ENCODE results near the gene SMAD7. TPM values are rescaled to one million over a fixed set of nuclear protein-coding genes. Genes with fewer than 3 reads are reported as not detected.

Gene SMAD7
- total RNA-seq, 1 donor from 2014 or later, result 61.2 TPM

DNA sequence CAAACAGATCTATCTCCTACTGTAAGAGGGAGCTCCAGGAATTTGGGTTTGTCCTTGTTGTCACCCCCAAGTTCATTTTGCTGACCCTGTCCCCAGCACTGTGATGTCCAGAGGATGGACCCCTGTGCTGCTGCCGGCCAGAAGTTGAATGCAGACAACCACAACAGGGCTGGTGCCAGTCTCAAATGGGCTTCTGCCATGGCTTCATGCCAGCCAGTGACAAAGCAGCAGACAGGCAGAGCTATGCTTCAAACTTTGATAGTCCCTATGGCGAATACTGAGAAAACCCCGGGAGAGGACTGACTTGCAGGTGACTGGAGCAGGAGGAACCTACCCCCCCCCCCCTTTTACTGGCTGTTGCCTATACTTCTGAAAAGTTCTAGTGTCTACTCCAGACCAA is 3.2 kb downstream of the SMAD7 start:
- DNase-seq (ENCODE audit: low spot score), result no peak
- TF ChIP-seq, protein P1, sequence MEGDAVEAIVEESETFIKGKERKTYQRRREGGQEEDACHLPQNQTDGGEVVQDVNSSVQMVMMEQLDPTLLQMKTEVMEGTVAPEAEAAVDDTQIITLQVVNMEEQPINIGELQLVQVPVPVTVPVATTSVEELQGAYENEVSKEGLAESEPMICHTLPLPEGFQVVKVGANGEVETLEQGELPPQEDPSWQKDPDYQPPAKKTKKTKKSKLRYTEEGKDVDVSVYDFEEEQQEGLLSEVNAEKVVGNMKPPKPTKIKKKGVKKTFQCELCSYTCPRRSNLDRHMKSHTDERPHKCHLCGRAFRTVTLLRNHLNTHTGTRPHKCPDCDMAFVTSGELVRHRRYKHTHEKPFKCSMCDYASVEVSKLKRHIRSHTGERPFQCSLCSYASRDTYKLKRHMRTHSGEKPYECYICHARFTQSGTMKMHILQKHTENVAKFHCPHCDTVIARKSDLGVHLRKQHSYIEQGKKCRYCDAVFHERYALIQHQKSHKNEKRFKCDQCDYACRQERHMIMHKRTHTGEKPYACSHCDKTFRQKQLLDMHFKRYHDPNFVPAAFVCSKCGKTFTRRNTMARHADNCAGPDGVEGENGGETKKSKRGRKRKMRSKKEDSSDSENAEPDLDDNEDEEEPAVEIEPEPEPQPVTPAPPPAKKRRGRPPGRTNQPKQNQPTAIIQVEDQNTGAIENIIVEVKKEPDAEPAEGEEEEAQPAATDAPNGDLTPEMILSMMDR (IDR thresholded peaks at IDR 0.05), result no peak
- Mint-ChIP-seq H3K36me3 (ENCODE audit: low read depth) (peaks cover 50% of the 10 kb centered on the region), H3K9me3 (ENCODE audit: low read depth) (no peaks in the 10 kb centered on the region), H3K4me3 (ENCODE audit: unreplicated experiment) (peak overlapping the region; percentile 88), H3K4me1 (ENCODE audit: low read depth) (peaks cover 54% of the 10 kb centered on the region), H3K27ac (ENCODE audit: unreplicated experiment) (peak overlapping the region; percentile 92), H3K27me3 (ENCODE audit: low read depth) (no peaks in the 10 kb centered on the region)

DNA sequence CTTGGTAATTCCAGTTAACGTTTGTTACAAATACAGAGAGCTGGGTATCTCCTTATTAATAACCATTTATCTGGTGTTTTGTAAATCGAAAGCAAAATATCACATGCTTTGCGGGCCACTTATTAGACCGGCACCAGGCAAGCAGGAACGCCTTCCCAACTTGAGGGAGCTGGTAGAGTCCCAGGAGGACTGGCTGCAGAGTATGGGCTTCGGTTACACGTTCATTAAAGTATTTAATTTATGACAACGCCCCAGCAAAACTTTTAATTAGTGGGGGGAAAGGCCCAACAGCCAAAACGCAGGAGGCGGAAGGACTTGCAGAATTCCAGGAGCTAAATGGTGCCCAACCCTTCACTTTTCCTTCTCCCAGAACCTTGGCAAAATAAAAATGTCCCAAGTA is 3.7 kb downstream of the SMAD7 start:
- no peak for DNase-seq (ENCODE audit: low spot score)
- peak overlapping the region; percentile 92 for H3K27ac Mint-ChIP-seq (ENCODE audit: unreplicated experiment)
- TF ChIP-seq, protein P1 (IDR thresholded peaks at IDR 0.05), result no peak
- peaks cover 59% of the 10 kb centered on the region for H3K4me1 Mint-ChIP-seq (ENCODE audit: low read depth)
- peak overlapping the region; percentile 88 for H3K4me3 Mint-ChIP-seq (ENCODE audit: unreplicated experiment)
- no peaks in the 10 kb centered on the region for H3K9me3 Mint-ChIP-seq (ENCODE audit: low read depth)
- H3K36me3 Mint-ChIP-seq (ENCODE audit: low read depth), result peaks cover 53% of the 10 kb centered on the region
- H3K27me3 Mint-ChIP-seq (ENCODE audit: low read depth), result no peaks in the 10 kb centered on the region

DNA sequence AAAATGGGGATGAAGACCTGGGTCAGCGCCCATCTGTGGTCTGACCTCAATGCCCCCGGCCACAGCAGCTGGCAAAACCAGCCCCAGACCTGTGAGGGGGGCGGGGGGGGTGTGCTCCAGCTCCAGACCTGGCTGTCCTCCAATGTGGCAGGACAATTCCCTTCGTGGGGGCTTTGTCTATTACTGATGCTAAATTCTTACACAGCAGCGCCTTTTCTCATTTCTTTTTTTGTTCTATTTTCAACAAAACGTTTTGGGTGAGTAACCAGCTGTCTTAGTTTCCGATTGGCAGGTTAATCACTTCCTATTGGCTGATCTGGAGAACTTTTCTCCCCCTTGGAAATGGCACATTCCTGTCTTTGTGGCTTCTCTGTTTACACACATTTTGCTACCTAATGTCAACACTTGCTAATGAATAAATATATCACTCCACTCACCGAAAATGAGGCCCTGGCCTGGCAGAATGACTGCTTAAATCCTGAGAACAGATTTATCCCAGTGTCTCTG is 4.4 kb downstream of the SMAD7 start:
- Mint-ChIP-seq H3K4me1 (ENCODE audit: low read depth) (peaks cover 66% of the 10 kb centered on the region), H3K9me3 (ENCODE audit: low read depth) (no peaks in the 10 kb centered on the region), H3K27me3 (ENCODE audit: low read depth) (no peaks in the 10 kb centered on the region), H3K36me3 (ENCODE audit: low read depth) (peaks cover 58% of the 10 kb centered on the region), H3K27ac (ENCODE audit: unreplicated experiment) (peak overlapping the region; percentile 92), H3K4me3 (ENCODE audit: unreplicated experiment) (peak overlapping the region; percentile 88)
- DNase-seq (ENCODE audit: low spot score), result no peak
- TF ChIP-seq, protein P1 (IDR thresholded peaks at IDR 0.05), result no peak

DNA sequence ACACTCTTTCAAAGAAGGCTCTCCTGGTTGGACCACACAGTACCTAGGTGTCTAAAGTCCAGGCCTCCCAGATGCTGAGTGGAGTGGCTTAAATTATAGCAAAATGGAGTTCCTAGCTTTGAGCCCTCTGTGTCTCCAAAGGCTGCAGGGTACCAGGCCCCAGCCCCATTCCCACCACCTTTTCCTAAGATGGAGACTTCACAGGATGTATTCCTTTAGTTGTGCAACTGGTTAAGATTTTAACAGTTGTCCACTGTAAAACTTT is 4.9 kb downstream of the SMAD7 start:
- no peaks in the 10 kb centered on the region for H3K9me3 Mint-ChIP-seq (ENCODE audit: low read depth)
- no peaks in the 10 kb centered on the region for H3K27me3 Mint-ChIP-seq (ENCODE audit: low read depth)
- H3K27ac Mint-ChIP-seq (ENCODE audit: unreplicated experiment), result peak overlapping the region; percentile 92
- TF ChIP-seq, protein P1 (IDR thresholded peaks at IDR 0.05), result no peak
- DNase-seq (ENCODE audit: low spot score), result no peak
- peaks cover 71% of the 10 kb centered on the region for H3K4me1 Mint-ChIP-seq (ENCODE audit: low read depth)
- peak overlapping the region; percentile 88 for H3K4me3 Mint-ChIP-seq (ENCODE audit: unreplicated experiment)
- peaks cover 60% of the 10 kb centered on the region for H3K36me3 Mint-ChIP-seq (ENCODE audit: low read depth)

DNA sequence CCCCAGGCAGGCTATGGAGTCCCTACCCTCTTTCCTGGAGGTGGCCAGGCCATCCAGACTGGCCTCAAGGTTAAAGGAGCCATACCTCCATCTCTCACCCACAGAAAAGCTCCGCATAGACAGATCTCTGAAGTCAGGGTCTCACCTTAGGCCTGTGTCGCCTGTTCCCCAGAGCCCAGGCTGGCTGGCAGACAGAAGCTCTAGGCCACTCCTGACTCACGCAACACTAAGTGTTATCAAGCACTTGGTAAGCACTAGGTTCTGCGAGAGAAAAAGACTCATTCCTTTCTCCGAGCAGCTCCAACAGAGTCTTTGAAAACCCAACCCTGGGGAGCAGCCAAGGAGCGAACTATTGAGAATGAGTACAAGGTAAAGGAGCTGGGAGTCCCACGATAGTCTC is 6.1 kb downstream of the SMAD7 start:
- peaks cover 59% of the 10 kb centered on the region for H3K36me3 Mint-ChIP-seq (ENCODE audit: low read depth)
- H3K27ac Mint-ChIP-seq (ENCODE audit: unreplicated experiment), result peak overlapping the region; percentile 92
- no peaks in the 10 kb centered on the region for H3K9me3 Mint-ChIP-seq (ENCODE audit: low read depth)
- H3K4me3 Mint-ChIP-seq (ENCODE audit: unreplicated experiment), result peak overlapping the region; percentile 88
- TF ChIP-seq, protein P1 (IDR thresholded peaks at IDR 0.05), result no peak
- peaks cover 83% of the 10 kb centered on the region for H3K4me1 Mint-ChIP-seq (ENCODE audit: low read depth)
- no peak for DNase-seq (ENCODE audit: low spot score)
- no peaks in the 10 kb centered on the region for H3K27me3 Mint-ChIP-seq (ENCODE audit: low read depth)

Data from chondrocyte (in vitro differentiated cells).